ENCODE data around the gene GBF1.

DNA sequence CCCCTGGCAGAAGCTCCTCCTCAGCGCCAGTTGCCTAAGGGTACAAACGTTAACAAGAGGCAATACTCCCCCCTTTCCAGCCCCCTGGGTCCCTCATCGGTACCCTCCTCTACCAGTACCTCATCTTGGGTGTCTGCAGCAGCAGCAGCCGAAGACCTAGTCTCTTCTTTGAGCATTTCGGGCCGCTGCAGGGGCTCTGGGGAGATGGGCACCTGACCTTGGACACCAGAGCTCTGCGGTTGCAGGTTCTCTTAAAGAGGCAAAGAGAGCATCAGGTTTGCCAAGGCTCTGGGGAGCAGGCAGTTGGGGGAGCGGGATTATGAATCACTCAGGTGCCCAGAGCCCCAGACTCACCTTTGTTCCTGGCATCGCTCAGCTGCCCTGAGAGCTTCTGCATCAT, 178.8 kb downstream of the GBF1 start:
- TF ChIP-seq, protein P1, sequence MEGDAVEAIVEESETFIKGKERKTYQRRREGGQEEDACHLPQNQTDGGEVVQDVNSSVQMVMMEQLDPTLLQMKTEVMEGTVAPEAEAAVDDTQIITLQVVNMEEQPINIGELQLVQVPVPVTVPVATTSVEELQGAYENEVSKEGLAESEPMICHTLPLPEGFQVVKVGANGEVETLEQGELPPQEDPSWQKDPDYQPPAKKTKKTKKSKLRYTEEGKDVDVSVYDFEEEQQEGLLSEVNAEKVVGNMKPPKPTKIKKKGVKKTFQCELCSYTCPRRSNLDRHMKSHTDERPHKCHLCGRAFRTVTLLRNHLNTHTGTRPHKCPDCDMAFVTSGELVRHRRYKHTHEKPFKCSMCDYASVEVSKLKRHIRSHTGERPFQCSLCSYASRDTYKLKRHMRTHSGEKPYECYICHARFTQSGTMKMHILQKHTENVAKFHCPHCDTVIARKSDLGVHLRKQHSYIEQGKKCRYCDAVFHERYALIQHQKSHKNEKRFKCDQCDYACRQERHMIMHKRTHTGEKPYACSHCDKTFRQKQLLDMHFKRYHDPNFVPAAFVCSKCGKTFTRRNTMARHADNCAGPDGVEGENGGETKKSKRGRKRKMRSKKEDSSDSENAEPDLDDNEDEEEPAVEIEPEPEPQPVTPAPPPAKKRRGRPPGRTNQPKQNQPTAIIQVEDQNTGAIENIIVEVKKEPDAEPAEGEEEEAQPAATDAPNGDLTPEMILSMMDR (IDR thresholded peaks at IDR 0.05; ENCODE audit: poor library complexity) = no peak
- TF ChIP-seq EZH2 (IDR thresholded peaks at IDR 0.05; ENCODE audit: borderline replicate concordance) (no peak), EZH2phosphoT487 (IDR thresholded peaks at IDR 0.05; ENCODE audit: low read depth, severe bottlenecking, unreplicated experiment) (no peak)

All from hepatocyte (in vitro differentiated cells).